Iris pigment epithelial cell (primary cell): ENCODE measurements around the gene USP24.

ENCODE experiments used
- DNase-seq: peaks from one replicate; pipeline ENCODE4 v3.0.0-alpha.2; 2011; ENCODE audit warnings: low read depth

Gene USP24

GRCh38 chr1:55067022-55067778 is 148.0 kb downstream of the USP24 start:
- no peak for DNase-seq

- DNase-seq, result no peak
These were observed 149.5 kb downstream of the USP24 start for GRCh38 chr1:55065648-55066047.

GRCh38 chr1:55064861-55065263 is 150.3 kb downstream of the USP24 start:
- peak; percentile 80 for DNase-seq

- peak; percentile 23 for DNase-seq
These were observed 151.0 kb downstream of the USP24 start for GRCh38 chr1:55064071-55064581.

GRCh38 chr1:55063577-55063942 is 151.6 kb downstream of the USP24 start:
- no peak for DNase-seq

- no peak for DNase-seq
These were observed 152.2 kb downstream of the USP24 start for GRCh38 chr1:55062801-55063576.

- DNase-seq, result no peak
These were observed 153.3 kb downstream of the USP24 start for GRCh38 chr1:55061706-55062321.

- DNase-seq, result no peak
These were observed 154.0 kb downstream of the USP24 start for GRCh38 chr1:55061000-55061705.

- DNase-seq, result no peak
These were observed 154.8 kb downstream of the USP24 start for GRCh38 chr1:55060133-55060999.

- DNase-seq, result no peak
These were observed 155.6 kb downstream of the USP24 start for GRCh38 chr1:55059302-55060132.

GRCh38 chr1:55057956-55058298 is 157.2 kb downstream of the USP24 start:
- DNase-seq, result no peak

GRCh38 chr1:55057270-55057955 is 157.8 kb downstream of the USP24 start:
- no peak for DNase-seq

GRCh38 chr1:55056632-55056992 is 158.6 kb downstream of the USP24 start:
- no peak for DNase-seq

GRCh38 chr1:55055951-55056631 is 159.1 kb downstream of the USP24 start:
- no peak for DNase-seq

- DNase-seq, result no peak
These were observed 159.9 kb downstream of the USP24 start for GRCh38 chr1:55055084-55055882.

GRCh38 chr1:55054396-55054795 is 160.8 kb downstream of the USP24 start:
- DNase-seq, result no peak

GRCh38 chr1:55053265-55053954 is 161.8 kb downstream of the USP24 start:
- peak; percentile 67 for DNase-seq
